NCI-H187 treated with DMSO at 0.1 percent for 48 hours (cell line): ENCODE data around the gene CLCNKB.

Source experiments
- DNase-seq: peaks from one replicate; lab custom pipeline; 2025; lab: John Stamatoyannopoulos, UW

The CLCNKB gene

GRCh38 chr1:16095447-16095846, 51.9 kb downstream of the CLCNKB start:
- no peak for DNase-seq

DNA sequence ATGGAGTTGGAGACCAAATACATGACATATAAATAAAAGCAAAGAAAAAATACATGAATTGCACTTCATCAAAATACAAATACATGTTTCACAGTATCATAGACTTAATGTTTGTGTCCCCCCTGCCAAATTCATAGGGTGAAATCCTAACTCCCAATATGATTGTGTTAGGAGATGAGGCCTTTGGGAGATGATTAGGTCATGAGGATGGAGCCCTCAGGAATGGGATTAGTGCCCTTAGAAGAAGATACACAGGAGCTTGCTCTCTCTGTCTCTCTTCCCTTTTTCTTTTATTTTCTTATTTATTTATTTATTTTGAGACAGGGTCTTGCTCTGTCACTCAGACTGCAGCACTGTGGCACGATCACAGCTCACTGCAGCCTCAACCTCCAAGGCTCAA, 55.8 kb downstream of the CLCNKB start:
- no peak for DNase-seq

- DNase-seq, result no peak
These were observed 58.0 kb downstream of the CLCNKB start for GRCh38 chr1:16101623-16102022.
